Activated naive CD8-positive, alpha-beta T cell treated with anti-CD3 and anti-CD28 coated beads, Interleukin-2, amount 50 U/mL, for 16 hours (primary cell): Measurements from ENCODE around the gene ITM2C.

Experiments used
- DNase-seq: peaks from one replicate; pipeline ENCODE4 v3.0.0-alpha.2; 2020; ENCODE audit warnings: low read depth, low spot score

The ITM2C gene

GRCh38 chr2:230872968-230873660 is 8.4 kb downstream of the ITM2C start:
- no peak for DNase-seq

GRCh38 chr2:230873661-230874401 is 9.1 kb downstream of the ITM2C start:
- no peak for DNase-seq

GRCh38 chr2:230874456-230874855 is 9.7 kb downstream of the ITM2C start:
- no peak for DNase-seq

GRCh38 chr2:230874876-230875275 is 10.1 kb downstream of the ITM2C start:
- DNase-seq = no peak

GRCh38 chr2:230875347-230876315 is 10.9 kb downstream of the ITM2C start:
- no peak for DNase-seq

GRCh38 chr2:230877116-230877758 is 12.5 kb downstream of the ITM2C start:
- no peak for DNase-seq

GRCh38 chr2:230877759-230878598 is 13.2 kb downstream of the ITM2C start:
- peak; percentile 24 for DNase-seq

- no peak for DNase-seq
Measured at GRCh38 chr2:230878599-230879188, 14.0 kb downstream of the ITM2C start.

- no peak for DNase-seq
Measured at GRCh38 chr2:230879271-230879882, 14.6 kb downstream of the ITM2C start.

- no peak for DNase-seq
Measured at GRCh38 chr2:230879891-230880290, 15.1 kb downstream of the ITM2C start.

- no peak for DNase-seq
Measured at GRCh38 chr2:230881840-230882239, 17.1 kb downstream of the ITM2C start.

GRCh38 chr2:230885463-230886130 is 20.9 kb downstream of the ITM2C start:
- DNase-seq = no peak

GRCh38 chr2:230886206-230886605 is 21.5 kb downstream of the ITM2C start:
- no peak for DNase-seq

- DNase-seq = no peak
Measured at GRCh38 chr2:230886671-230887071, 21.9 kb downstream of the ITM2C start.

GRCh38 chr2:230887342-230887741 is 22.6 kb downstream of the ITM2C start:
- no peak for DNase-seq

GRCh38 chr2:230888824-230889400 is 24.2 kb downstream of the ITM2C start:
- no peak for DNase-seq

- DNase-seq = no peak
Measured at GRCh38 chr2:230889911-230890601, 25.3 kb downstream of the ITM2C start.

GRCh38 chr2:230890646-230891045 is 25.9 kb downstream of the ITM2C start:
- DNase-seq = no peak
